CD14-positive monocyte (primary cell): ENCODE measurements around the gene RHOV. TPM values are rescaled to one million over a fixed set of nuclear protein-coding genes. Genes with fewer than 3 reads are reported as not detected.

Experiments used
- DNase-seq, 3 donors: peaks; one replicate each; pipeline ENCODE4 v3.0.0-alpha.2; 2011 to 2022
- H2AFZ ChIP-seq: 2 replicates; pipeline ENCODE4 v1.6.0; 2012; ENCODE audit warnings: mild to moderate bottlenecking, low read depth, low read length, inconsistent platforms; ENCODE audit not compliant: insufficient read depth, poor library complexity, severe bottlenecking
- H3K27ac ChIP-seq, 2 donors: 1 replicate in 1 of 2; 2 replicates in 1 of 2; pipeline ENCODE4 v1.5.1; 2012 to 2013; ENCODE audit warnings: low read length in 2 of 2, control low read depth in 1 of 2, inconsistent platforms in 1 of 2, low read depth in 1 of 2, mild to moderate bottlenecking in 1 of 2
- H3K27me3 ChIP-seq, 2 donors: one replicate each; pipeline versions ENCODE4 v1.6.0 to v1.6.1; 2011 to 2013; ENCODE audit warnings: low read length in 2 of 2; ENCODE audit not compliant: control insufficient read depth in 2 of 2, insufficient read depth in 2 of 2
- H3K36me3 ChIP-seq, 2 donors: replicated peaks in 1 of 2; 1 replicate in 1 of 2; 2 replicates in 1 of 2; pipeline versions ENCODE4 v1.5.1 to v1.6.1; 2012 to 2013; ENCODE audit warnings: low read length in 2 of 2, control low read depth in 1 of 2, inconsistent platforms in 1 of 2, mild to moderate bottlenecking in 1 of 2; ENCODE audit not compliant: insufficient read depth in 2 of 2, control insufficient read depth in 1 of 2
- H3K4me1 ChIP-seq, 2 donors: 1 replicate in 1 of 2; 2 replicates in 1 of 2; pipeline versions ENCODE4 v1.5.1 to v1.6.1; 2012 to 2013; ENCODE audit warnings: low read length in 2 of 2, control low read depth in 1 of 2, inconsistent platforms in 1 of 2, mild to moderate bottlenecking in 1 of 2, moderate library complexity in 1 of 2; ENCODE audit not compliant: insufficient read depth in 2 of 2, control insufficient read depth in 1 of 2
- H3K4me2 ChIP-seq: replicated peaks from 2 replicates; pipeline ENCODE3; 2012; ENCODE audit warnings: low read length, moderate library complexity, mild to moderate bottlenecking; ENCODE audit not compliant: poor library complexity, severe bottlenecking; ENCODE audit errors: extremely low read depth
- H3K4me3 ChIP-seq, 3 experiments: fragments of 200-600 bp in 1 of 3; sonication (generic) in 1 of 3; replicated peaks in 1 of 3; 1 replicate in 2 of 3; 2 replicates in 1 of 3; pipeline ENCODE4 v1.5.1; 2011 to 2013; ENCODE audit warnings: low read length in 3 of 3, mild to moderate bottlenecking in 3 of 3, control low read depth in 2 of 3, low read depth in 2 of 3, inconsistent platforms in 1 of 3, moderate library complexity in 1 of 3
- H3K79me2 ChIP-seq: 2 replicates; pipeline ENCODE4 v1.6.0; 2012; ENCODE audit warnings: mild to moderate bottlenecking, control low read depth, inconsistent platforms, low read length, moderate library complexity; ENCODE audit not compliant: insufficient read depth
- H3K9ac ChIP-seq: 2 replicates; pipeline ENCODE4 v1.6.0; 2017; ENCODE audit warnings: low read length, mild to moderate bottlenecking; ENCODE audit not compliant: insufficient read depth, poor library complexity, severe bottlenecking
- H3K9me3 ChIP-seq, 2 donors: replicated peaks in 1 of 2; 1 replicate in 1 of 2; 2 replicates in 1 of 2; pipeline versions ENCODE4 v1.5.1 to v1.6.1; 2012 to 2013; ENCODE audit warnings: low read length in 2 of 2, control low read depth in 1 of 2; ENCODE audit not compliant: control insufficient read depth in 1 of 2, insufficient read depth in 1 of 2
- H4K20me1 ChIP-seq: 2 replicates; pipeline ENCODE4 v1.6.0; 2012; ENCODE audit warnings: mild to moderate bottlenecking, low read length, control low read depth, moderate library complexity; ENCODE audit not compliant: insufficient read depth
- H3K27ac Mint-ChIP-seq, 7 donors: one replicate each; pipeline ENCODE4 v1.8.0; 2020; ENCODE audit warnings: mild to moderate bottlenecking in 7 of 7, mixed read lengths in 7 of 7, moderate library complexity in 6 of 7, inconsistent platforms in 2 of 7
- H3K27me3 Mint-ChIP-seq, 3 donors: one replicate each; pipeline ENCODE4 v1.8.0; 2021 to 2022; ENCODE audit warnings: low read depth in 3 of 3, mild to moderate bottlenecking in 3 of 3, mixed read lengths in 3 of 3, moderate library complexity in 3 of 3, inconsistent platforms in 1 of 3
- H3K36me3 Mint-ChIP-seq, 2 donors: one replicate each; pipeline ENCODE4 v1.8.0; 2020; ENCODE audit warnings: mixed read lengths in 2 of 2, inconsistent platforms in 1 of 2, mild to moderate bottlenecking in 1 of 2
- H3K4me1 Mint-ChIP-seq: one replicate; pipeline ENCODE4 v1.8.0; 2020; ENCODE audit warnings: mild to moderate bottlenecking, mixed read lengths
- H3K4me3 Mint-ChIP-seq, 2 donors: one replicate each; pipeline ENCODE4 v1.8.0; 2020; ENCODE audit warnings: mild to moderate bottlenecking in 2 of 2, mixed read lengths in 2 of 2, moderate library complexity in 1 of 2
- H3K9me3 Mint-ChIP-seq, 7 donors: one replicate each; pipeline ENCODE4 v1.8.0; 2020 to 2022; ENCODE audit warnings: mixed read lengths in 7 of 7, mild to moderate bottlenecking in 6 of 7, moderate library complexity in 6 of 7, inconsistent platforms in 2 of 7
- CTCF ChIP-seq: fragments of 200-600 bp; IDR thresholded peaks from one replicate; pipeline ENCODE4 v1.8.0; 2022; ENCODE audit warnings: antibody characterized with exemption, mild to moderate bottlenecking
- WGBS: methylation state at CpG from one replicate; pipeline ENCODE4 v1.1.5; 2013; ENCODE audit warnings: missing lambda C conversion rate; ENCODE audit not compliant: insufficient coverage; 5-methylcytosine and 5-hydroxymethylcytosine counted together
- intact Hi-C, 2 donors: fragments of 100-400 bp; cut with micrococcal nuclease; formaldehyde crosslinking; loops; one replicate each; pipeline versions ENCODE4 v1.15.0 to v1.15.1; 2023
- polyA plus RNA-seq, 3 donors: library from polyadenylated mRNA; depleted of rRNA in 1 of 3; unstranded in 2 of 3; stranded (reverse) in 1 of 3; fragments of 300-500 nt in 2 of 3; fragments of >200 nt in 1 of 3; fragmentation: Illumina TruSeq in 2 of 3; gene quantifications; 1 replicate in 2 of 3; 2 replicates in 1 of 3; pipeline ENCODE4 v1.2.3, GENCODE V29; 2012 to 2021

Gene RHOV
- polyA plus RNA-seq, 3 donors: 0.08 TPM; not detected in 2

- Histone ChIP-seq H3K4me3 (no peak overlapping the region), H3K4me2 (no peak overlapping the region), H3K27me3 (no peaks in the 10 kb centered on the region), H3K79me2 (no peaks in the 10 kb centered on the region), H3K4me1 (peaks cover 37 to 47% of the 10 kb centered on the region in 2 donors), H3K9me3 (no peaks in the 10 kb centered on the region), H2AFZ (no peak overlapping the region), H3K27ac (no peak overlapping the region), H3K9ac (no peak overlapping the region), H4K20me1 (no peaks in the 10 kb centered on the region), H3K36me3 (no peaks in the 10 kb centered on the region)
- intact Hi-C loops: loop anchor here in 1 of 2 donors (2.0 kb wide), 1 partner anchor 17 kb away; the partner anchor contains the start of gene DLL4
- peaks cover 0 to 2% (median 0%) of the 10 kb centered on the region in 7 donors for H3K9me3 Mint-ChIP-seq
- TF ChIP-seq CTCF: no peak
- DNase-seq: no peak
- peaks cover 47% of the 10 kb centered on the region for H3K4me1 Mint-ChIP-seq
- H3K27ac Mint-ChIP-seq: peak overlapping the region in 1 of 7 donors; percentile 77
- no peaks in the 10 kb centered on the region for H3K36me3 Mint-ChIP-seq
- no peak overlapping the region for H3K4me3 Mint-ChIP-seq
- WGBS: 80% methylated on average over 2 of the region's 2 CpGs
- H3K27me3 Mint-ChIP-seq: peaks cover 0 to 5% (median 4%) of the 10 kb centered on the region in 3 donors
Observed at GRCh38 chr15:40911693-40912092, 37.7 kb upstream of the RHOV start.

GRCh38 chr15:40911141-40911540 is 37.1 kb upstream of the RHOV start:
- H3K36me3 Mint-ChIP-seq: no peaks in the 10 kb centered on the region
- peak overlapping the region in 3 of 7 donors; percentile 3 to 54 (median 46) for H3K27ac Mint-ChIP-seq
- Histone ChIP-seq H3K4me3 (no peak overlapping the region), H2AFZ (no peak overlapping the region), H3K9ac (no peak overlapping the region), H3K36me3 (no peaks in the 10 kb centered on the region), H3K9me3 (no peaks in the 10 kb centered on the region), H3K4me1 (peaks cover 43 to 52% of the 10 kb centered on the region in 2 donors), H3K27ac (no peak overlapping the region), H3K79me2 (no peaks in the 10 kb centered on the region), H3K27me3 (no peaks in the 10 kb centered on the region), H4K20me1 (no peaks in the 10 kb centered on the region), H3K4me2 (no peak overlapping the region)
- no peak for TF ChIP-seq CTCF
- intact Hi-C loops: loop anchor here in 1 of 2 donors (2.0 kb wide), 1 partner anchor 18 kb away; the partner anchor contains the start of gene DLL4
- 26% methylated on average over 3 of the region's 7 CpGs for WGBS
- no peak for DNase-seq
- H3K9me3 Mint-ChIP-seq: peaks cover 0 to 2% (median 0%) of the 10 kb centered on the region in 7 donors
- H3K4me1 Mint-ChIP-seq: peaks cover 50% of the 10 kb centered on the region
- H3K27me3 Mint-ChIP-seq: peaks cover 0 to 3% (median 2%) of the 10 kb centered on the region in 3 donors
- H3K4me3 Mint-ChIP-seq: no peak overlapping the region
